Cardiac muscle cell (in vitro differentiated cells and primary cell): ENCODE data around the gene LASP1. TPM values are rescaled to one million over a fixed set of nuclear protein-coding genes. Genes with fewer than 3 reads are reported as not detected.

Experiments
- DNase-seq, 2 donors: peaks; one replicate each; pipeline versions ENCODE4 v3.0.0 to v3.0.0-alpha.2; 2010 to 2017; ENCODE audit warnings: low read depth in 1 of 2, low spot score in 1 of 2
- H3K27ac ChIP-seq: fragments of 200-600 bp; sonication (generic); 2 replicates; pipeline ENCODE4 v1.5.1; 2016
- H3K27me3 ChIP-seq: fragments of 200-600 bp; sonication (generic); 2 replicates; pipeline ENCODE4 v1.6.0; 2016; ENCODE audit warnings: control low read depth
- H3K36me3 ChIP-seq: fragments of 200-600 bp; sonication (generic); 2 replicates; pipeline ENCODE4 v1.5.1; 2016; ENCODE audit warnings: control low read depth
- H3K4me1 ChIP-seq: fragments of 200-600 bp; sonication (generic); 2 replicates; pipeline ENCODE4 v1.8.1; 2017; ENCODE audit warnings: low read depth, mild to moderate bottlenecking, mixed run types
- H3K4me3 ChIP-seq: fragments of 200-600 bp; sonication (generic); 2 replicates; pipeline ENCODE4 v1.5.1; 2016; ENCODE audit warnings: mild to moderate bottlenecking
- H3K9me3 ChIP-seq: fragments of 200-600 bp; sonication (generic); 2 replicates; pipeline ENCODE4 v1.5.1; 2017; ENCODE audit warnings: low read depth, mild to moderate bottlenecking, control low read depth
- CTCF ChIP-seq: IDR thresholded peaks from 2 replicates; pipeline ENCODE4 v1.5.1; 2012; ENCODE audit warnings: low read depth, mild to moderate bottlenecking, low read length
- polyA plus RNA-seq: library from polyadenylated mRNA; unstranded; fragments of >200 nt; fragmentation: Nextera tagmentation; extraction: Ambion mirVana; gene quantifications from 2 replicates; pipeline ENCODE4 v1.2.1, GENCODE V29; 2016
- total RNA-seq: library from RNA; depleted of rRNA; stranded (reverse); fragments of >200 nt; gene quantifications from 2 replicates; pipeline ENCODE4 v1.2.3, GENCODE V29; 2016

Gene LASP1
- total and polyA plus RNA-seq, 2 experiments from 2014 or later: 28.1 to 46.0 TPM

GRCh38 chr17:38917259-38917658 is 47.4 kb downstream of the LASP1 start:
- peaks cover 37% of the 10 kb centered on the region for H3K4me1 ChIP-seq
- H3K9me3 ChIP-seq: no peaks in the 10 kb centered on the region
- H3K4me3 ChIP-seq: no peak overlapping the region
- H3K36me3 ChIP-seq: peaks cover 11% of the 10 kb centered on the region
- no peak for TF ChIP-seq CTCF
- peak overlapping the region; percentile 31 for H3K27ac ChIP-seq
- DNase-seq: no peak
- H3K27me3 ChIP-seq: no peaks in the 10 kb centered on the region

DNA sequence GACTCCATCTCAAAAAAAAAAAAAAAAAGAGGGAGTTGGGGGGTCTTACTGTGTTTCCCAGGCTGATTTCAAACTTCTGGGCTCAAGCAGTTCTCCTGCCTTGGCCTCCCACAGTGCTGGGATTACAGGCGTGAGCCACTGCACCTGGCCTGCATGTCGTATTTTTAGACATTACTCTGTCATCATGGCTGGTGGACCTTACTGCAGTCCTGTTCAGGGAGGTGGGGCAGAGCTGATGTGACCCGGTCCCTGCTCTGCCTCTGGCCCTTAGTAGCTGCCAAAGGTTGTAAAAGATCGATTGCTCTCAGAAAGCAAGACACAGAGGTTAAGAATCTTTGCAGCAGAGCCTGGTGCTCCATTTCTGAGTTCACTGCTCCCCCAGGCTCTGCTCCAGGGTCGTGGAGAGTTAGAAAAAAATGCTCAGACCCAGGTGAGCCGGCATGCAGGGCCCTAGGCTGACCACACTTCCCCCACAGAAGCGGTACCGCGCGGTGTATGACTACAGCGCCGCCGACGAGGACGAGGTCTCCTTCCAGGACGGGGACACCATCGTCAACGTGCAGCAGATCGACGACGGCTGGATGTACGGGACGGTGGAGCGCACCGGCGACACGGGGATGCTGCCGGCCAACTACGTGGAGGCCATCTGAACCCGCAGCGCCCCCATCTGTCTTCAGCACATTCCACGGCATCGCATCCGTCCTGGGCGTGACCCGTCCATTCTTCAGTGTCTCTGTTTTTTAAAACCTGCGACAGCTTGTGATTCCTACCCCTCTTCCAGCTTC is 48.5 kb downstream of the LASP1 start:
- peaks cover 39% of the 10 kb centered on the region for H3K4me1 ChIP-seq
- H3K36me3 ChIP-seq: peaks cover 11% of the 10 kb centered on the region
- no peak for DNase-seq
- H3K27me3 ChIP-seq: no peaks in the 10 kb centered on the region
- no peaks in the 10 kb centered on the region for H3K9me3 ChIP-seq
- TF ChIP-seq CTCF: no peak
- H3K27ac ChIP-seq: no peak overlapping the region
- no peak overlapping the region for H3K4me3 ChIP-seq

- TF ChIP-seq CTCF: no peak
Observed at GRCh38 chr17:38918916-38919315, 49.1 kb downstream of the LASP1 start.

DNA sequence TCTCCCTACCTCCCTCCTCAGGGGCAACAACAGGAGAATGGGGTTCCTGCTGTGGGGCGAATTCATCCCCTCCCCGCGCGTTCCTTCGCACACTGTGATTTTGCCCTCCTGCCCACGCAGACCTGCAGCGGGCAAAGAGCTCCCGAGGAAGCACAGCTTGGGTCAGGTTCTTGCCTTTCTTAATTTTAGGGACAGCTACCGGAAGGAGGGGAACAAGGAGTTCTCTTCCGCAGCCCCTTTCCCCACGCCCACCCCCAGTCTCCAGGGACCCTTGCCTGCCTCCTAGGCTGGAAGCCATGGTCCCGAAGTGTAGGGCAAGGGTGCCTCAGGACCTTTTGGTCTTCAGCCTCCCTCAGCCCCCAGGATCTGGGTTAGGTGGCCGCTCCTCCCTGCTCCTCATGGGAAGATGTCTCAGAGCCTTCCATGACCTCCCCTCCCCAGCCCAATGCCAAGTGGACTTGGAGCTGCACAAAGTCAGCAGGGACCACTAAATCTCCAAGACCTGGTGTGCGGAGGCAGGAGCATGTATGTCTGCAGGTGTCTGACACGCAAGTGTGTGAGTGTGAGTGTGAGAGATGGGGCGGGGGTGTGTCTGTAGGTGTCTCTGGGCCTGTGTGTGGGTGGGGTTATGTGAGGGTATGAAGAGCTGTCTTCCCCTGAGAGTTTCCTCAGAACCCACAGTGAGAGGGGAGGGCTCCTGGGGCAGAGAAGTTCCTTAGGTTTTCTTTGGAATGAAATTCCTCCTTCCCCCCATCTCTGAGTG is 49.6 kb downstream of the LASP1 start:
- H3K27me3 ChIP-seq: no peaks in the 10 kb centered on the region
- no peak for TF ChIP-seq CTCF
- peak overlapping the region; percentile 86 for H3K27ac ChIP-seq
- no peak overlapping the region for H3K4me3 ChIP-seq
- H3K4me1 ChIP-seq: peaks cover 39% of the 10 kb centered on the region
- no peak for DNase-seq
- H3K36me3 ChIP-seq: peaks cover 11% of the 10 kb centered on the region
- no peaks in the 10 kb centered on the region for H3K9me3 ChIP-seq

More at GRCh38 chr17:38918916-38919315, 49.1 kb downstream of the LASP1 start:
- H3K27ac ChIP-seq: peak overlapping the region; percentile 86
- H3K9me3 ChIP-seq: no peaks in the 10 kb centered on the region
- H3K27me3 ChIP-seq: no peaks in the 10 kb centered on the region
- no peak for DNase-seq
- peaks cover 39% of the 10 kb centered on the region for H3K4me1 ChIP-seq
- H3K4me3 ChIP-seq: no peak overlapping the region
- H3K36me3 ChIP-seq: peaks cover 11% of the 10 kb centered on the region

- TF ChIP-seq CTCF: no peak
- Histone ChIP-seq H3K9me3 (no peaks in the 10 kb centered on the region), H3K36me3 (peaks cover 10% of the 10 kb centered on the region), H3K27me3 (no peaks in the 10 kb centered on the region), H3K4me3 (no peak overlapping the region), H3K27ac (peak overlapping the region; percentile 86), H3K4me1 (peaks cover 41% of the 10 kb centered on the region)
- DNase-seq: peak in 1 of 2 donors; percentile 67
Observed at GRCh38 chr17:38920374-38921291, 50.8 kb downstream of the LASP1 start.
